H1 (cell line): ENCODE measurements around the gene OLFML2B.

Experiments
- ASH2L ChIP-seq: fragments of 200-600, 300-600 bp; sonication (generic); IDR thresholded peaks from one replicate; pipeline ENCODE4 v1.7.1; 2017; ENCODE audit warnings: low read length
- ATF2 ChIP-seq: IDR thresholded peaks from 2 replicates; pipeline ENCODE4 v1.6.1; 2012; ENCODE audit warnings: low read length, inconsistent platforms
- BCL11A ChIP-seq, 2 experiments: IDR thresholded peaks; one replicate each; pipeline ENCODE4 v1.6.1; 2011; ENCODE audit warnings: low read depth in 2 of 2, low read length in 2 of 2, mild to moderate bottlenecking in 2 of 2
- CEBPB ChIP-seq: IDR thresholded peaks from 2 replicates; pipeline ENCODE4 v1.6.1; 2012; ENCODE audit warnings: low read depth, low read length
- CTCF ChIP-seq, 3 experiments: IDR thresholded peaks; 1 replicate in 2 of 3; 2 replicates in 1 of 3; pipeline versions ENCODE4 v1.5.1 to v1.6.1; 2011; ENCODE audit warnings: low read length in 3 of 3, mild to moderate bottlenecking in 3 of 3, inconsistent platforms in 2 of 3, low read depth in 1 of 3, moderate library complexity in 1 of 3; ENCODE audit not compliant: insufficient read depth in 1 of 3; ENCODE audit errors: control extremely low read depth in 1 of 3
- HDAC2 ChIP-seq, 2 experiments: fragments of 300-600 bp in 1 of 2; sonication (generic) in 1 of 2; IDR thresholded peaks; 2 replicates each; pipeline ENCODE4 v1.6.1; 2011 to 2012; ENCODE audit warnings: low read depth in 2 of 2, low read length in 2 of 2, mild to moderate bottlenecking in 2 of 2, moderate library complexity in 2 of 2, borderline replicate concordance in 1 of 2, inconsistent platforms in 1 of 2
- MAX ChIP-seq: IDR thresholded peaks from 2 replicates; pipeline ENCODE4 v1.6.1; 2012; ENCODE audit warnings: inconsistent platforms
- POLR2AphosphoS5 ChIP-seq: IDR thresholded peaks from 2 replicates; pipeline ENCODE4 v1.6.1; 2011; ENCODE audit warnings: low read depth, low read length
- POU5F1 ChIP-seq: IDR thresholded peaks from 2 replicates; pipeline ENCODE4 v1.6.1; 2011; ENCODE audit warnings: low read depth, mild to moderate bottlenecking, low read length, moderate library complexity
- RFX5 ChIP-seq: IDR thresholded peaks from 2 replicates; pipeline ENCODE4 v1.6.1; 2011; ENCODE audit warnings: low read depth, low read length, improper control_type of control experiment, borderline replicate concordance
- SP2 ChIP-seq: IDR thresholded peaks from 2 replicates; pipeline ENCODE4 v1.6.1; 2012; ENCODE audit warnings: mild to moderate bottlenecking, low read length, inconsistent platforms
- TEAD4 ChIP-seq: IDR thresholded peaks from 2 replicates; pipeline ENCODE4 v1.6.1; 2012; ENCODE audit warnings: low read depth, low read length, inconsistent platforms, mixed read lengths
- USF2 ChIP-seq: IDR thresholded peaks from 2 replicates; pipeline ENCODE4 v1.6.1; 2011; ENCODE audit warnings: low read length, improper control_type of control experiment

- TF ChIP-seq POU5F1 (no peak), MAX (no peak), CTCF (IDR thresholded peaks at IDR 0.05; ENCODE audit: control extremely low read depth in 1 of 3, insufficient read depth in 1 of 3, low read depth in 1 of 3, low read length in 3 of 3) (no peak), USF2 (no peak), HDAC2 (IDR thresholded peaks at IDR 0.05; ENCODE audit: borderline replicate concordance in 1 of 2, low read depth in 2 of 2, low read length in 2 of 2) (no peak), TEAD4 (no peak), ASH2L (no peak), CEBPB (no peak), POLR2AphosphoS5 (no peak), SP2 (no peak), BCL11A (IDR thresholded peaks at IDR 0.05; ENCODE audit: low read depth in 2 of 2, low read length in 2 of 2) (no peak), ATF2 (no peak), RFX5 (no peak)
These were observed 8.5 kb downstream of the OLFML2B start for GRCh38 chr1:162015196-162015595.
